HG02938 (cell line): Measurements from ENCODE around the gene ATP5MK.
"Not testable (repeated sequence)": the region's sequence is repeated elsewhere in the genome, so short reads cannot be mapped to it uniquely, and the experiment has no call there.

Experiments used
- ATAC-seq: cut with Tn5 transposase; IDR thresholded peaks from one replicate; pipeline ENCODE4 v1.9.1; 2021; ENCODE audit warnings: mild to moderate bottlenecking, moderate library complexity; ENCODE audit not compliant: unreplicated experiment

Gene ATP5MK

DNA sequence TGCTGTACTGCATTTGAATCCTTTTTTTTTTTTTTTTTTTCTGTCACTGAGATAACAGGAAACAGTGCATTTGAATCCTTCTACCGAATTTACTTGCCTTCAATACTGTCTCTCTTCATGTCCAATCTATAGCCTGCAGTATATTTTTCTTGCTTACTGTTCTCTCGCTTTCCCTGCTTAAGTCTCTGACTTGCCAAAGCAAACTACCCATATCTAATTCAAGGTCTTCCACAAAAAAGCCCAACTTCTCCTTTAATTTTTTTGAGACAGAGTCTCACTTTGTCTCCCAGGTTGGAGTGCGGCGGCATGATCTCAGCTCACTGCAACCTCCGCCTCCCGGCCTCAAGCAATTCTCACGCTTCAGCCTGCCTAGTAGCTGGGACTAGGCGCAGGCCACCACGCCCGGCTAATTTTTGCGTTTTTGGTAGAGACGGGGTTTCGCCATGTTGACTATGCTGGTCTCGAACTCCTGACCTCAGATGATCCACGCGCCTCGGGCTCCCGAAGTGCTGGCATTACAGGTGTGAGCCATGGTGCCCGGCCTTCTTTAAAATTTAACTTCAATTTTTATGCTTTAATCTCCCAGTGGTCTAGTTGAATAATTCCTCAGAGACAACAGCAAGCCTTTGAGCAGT, 1.0 kb upstream of the ATP5MK start:
- ATAC-seq: no peak

DNA sequence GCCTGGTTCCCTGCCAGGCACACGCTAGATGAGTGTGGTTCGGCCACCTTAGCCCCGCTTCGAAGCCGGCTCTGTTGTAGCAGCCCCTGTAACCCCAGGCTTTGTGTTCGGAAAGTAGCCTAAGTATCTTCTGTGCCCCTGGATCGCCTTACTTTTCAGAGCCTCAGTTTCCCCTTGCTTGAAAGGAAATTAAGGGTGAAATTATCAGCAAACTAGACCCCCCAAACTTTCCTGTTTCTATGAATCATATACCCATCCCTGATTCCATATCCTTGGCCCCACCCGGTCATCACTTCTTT, 463 bp upstream of the ATP5MK start:
- ATAC-seq: no peak

DNA sequence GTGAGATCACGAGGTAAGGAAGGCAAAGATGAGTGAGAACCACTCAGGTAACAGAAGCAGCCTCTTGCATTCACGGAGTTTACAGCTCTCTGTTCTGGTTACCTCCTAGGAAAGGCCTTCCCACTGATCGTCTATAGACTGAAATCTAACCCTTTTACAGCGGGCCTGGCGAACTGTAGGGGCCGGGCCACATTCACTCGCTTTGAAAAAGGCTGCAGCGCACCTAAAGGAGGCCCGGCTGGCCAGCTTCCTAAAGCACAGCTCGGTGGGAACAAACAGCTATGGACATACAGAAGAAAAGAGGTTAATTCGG, 565 bp downstream of the ATP5MK start:
- ATAC-seq: no peak

DNA sequence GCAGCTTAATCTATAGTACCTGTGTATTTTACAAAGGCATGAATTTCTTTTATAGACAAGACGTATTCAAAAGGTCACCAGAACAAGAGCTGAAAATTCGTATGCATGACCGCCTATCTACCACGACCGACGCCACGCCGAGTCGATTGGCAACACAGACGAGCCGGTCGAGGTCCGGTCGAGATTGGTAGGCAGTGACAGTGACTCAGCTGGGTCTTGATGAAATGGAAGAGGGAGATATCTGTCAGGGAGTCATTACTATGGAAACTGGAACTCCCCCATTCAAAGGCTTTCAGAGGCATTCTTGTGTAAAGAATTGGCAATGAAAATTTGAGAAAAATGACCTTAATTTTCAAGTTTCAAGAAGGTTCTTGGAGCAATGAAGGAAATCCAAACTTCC, 2.1 kb downstream of the ATP5MK start:
- ATAC-seq: no peak

GRCh38 chr10:103382769-103383168, 13.5 kb downstream of the ATP5MK start:
- no peak for ATAC-seq

DNA sequence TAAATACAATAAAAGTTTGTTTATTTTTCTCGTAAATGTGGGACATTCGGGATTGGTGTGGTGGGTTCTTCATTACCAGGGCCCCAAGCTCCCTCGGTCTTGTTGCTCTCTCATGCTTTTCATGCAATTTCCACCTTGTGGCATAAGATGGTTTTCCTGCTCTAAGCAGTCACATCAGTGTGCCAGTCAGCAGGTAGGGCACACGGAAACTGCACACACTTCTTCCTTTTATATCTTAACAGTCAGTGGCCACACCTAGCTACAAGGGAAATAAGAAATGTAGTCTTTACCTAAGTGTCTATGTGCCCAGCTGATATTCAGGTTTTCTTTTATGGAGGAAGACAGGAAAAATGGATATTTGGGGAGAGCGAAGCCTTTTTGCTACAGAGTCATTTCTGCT, 22.0 kb downstream of the ATP5MK start:
- no peak for ATAC-seq

GRCh38 chr10:103373544-103373943, 22.7 kb downstream of the ATP5MK start:
- no peak for ATAC-seq

GRCh38 chr10:103367782-103368518, 28.3 kb downstream of the ATP5MK start, which contains the start of gene TAF5:
Gene TAF5 (plus strand): TSS chr10:103367976. CDS start chr10:103367990, 14 bp downstream.
- peak; percentile 55 for ATAC-seq

DNA sequence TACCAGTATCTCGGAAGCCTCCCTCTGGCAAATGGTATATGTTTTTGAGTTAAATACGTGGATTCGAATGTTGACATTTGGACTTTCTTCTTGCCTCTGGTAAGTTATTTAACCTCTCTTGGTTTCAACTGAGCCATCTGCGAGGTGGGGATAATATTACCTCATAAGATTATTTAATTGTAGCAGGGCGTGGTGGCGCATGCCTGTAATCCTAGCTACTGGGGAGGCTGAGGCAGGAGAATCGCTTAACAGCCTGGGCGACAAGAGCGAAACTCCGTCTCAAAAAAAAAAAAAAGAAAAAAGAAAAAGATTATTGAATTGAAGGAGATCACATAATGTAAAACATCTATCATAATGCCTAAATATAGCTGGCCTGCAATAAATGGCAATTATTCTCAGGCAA, 28.9 kb downstream of the ATP5MK start:
- no peak for ATAC-seq

- ATAC-seq: not testable (repeated sequence)
Measured at GRCh38 chr10:103360791-103361190, 35.5 kb downstream of the ATP5MK start.

DNA sequence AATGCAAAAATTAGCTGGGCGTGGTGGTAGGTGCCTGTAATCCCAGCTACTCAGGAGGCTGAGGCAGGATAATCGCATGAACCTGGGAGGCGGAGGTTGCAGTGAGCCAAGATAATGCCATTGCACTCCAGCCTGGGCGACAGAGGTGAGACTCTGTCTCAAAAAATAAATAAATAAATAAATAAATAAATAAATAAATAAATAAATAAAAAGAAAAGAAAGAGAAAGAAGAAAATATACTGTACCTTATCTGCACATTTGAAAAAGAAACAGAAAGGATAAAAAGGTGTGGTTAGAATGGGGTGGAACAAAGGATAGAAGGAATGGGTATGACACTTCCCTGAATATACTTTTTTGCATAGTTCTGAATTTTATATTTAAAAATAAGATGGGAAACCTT, 36.8 kb downstream of the ATP5MK start:
- not testable (repeated sequence) for ATAC-seq

- no peak for ATAC-seq
Measured at GRCh38 chr10:103355906-103356599, 40.2 kb downstream of the ATP5MK start.

GRCh38 chr10:103354567-103354966, 41.7 kb downstream of the ATP5MK start:
- not testable (repeated sequence) for ATAC-seq

DNA sequence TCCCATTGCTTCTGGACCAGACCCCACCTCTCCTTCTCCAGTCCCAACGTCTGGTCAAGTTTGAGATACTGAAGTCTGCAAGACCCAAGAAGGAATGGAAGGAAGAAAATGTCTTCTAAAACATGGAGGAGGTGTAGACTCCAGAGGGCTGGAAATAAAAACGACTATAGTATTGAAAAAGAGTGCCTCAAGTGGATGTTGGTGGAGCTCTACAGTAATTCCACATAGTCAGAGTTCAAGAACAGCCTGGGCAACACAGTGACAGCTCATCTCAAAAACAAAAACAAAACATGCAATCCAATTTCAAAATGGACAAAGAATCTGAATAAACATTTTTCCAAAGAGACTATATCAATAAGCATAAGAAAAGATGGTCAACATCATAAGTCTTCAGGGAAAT, 43.0 kb downstream of the ATP5MK start:
- no peak for ATAC-seq

GRCh38 chr10:103350517-103351260, 45.6 kb downstream of the ATP5MK start, which contains the start of gene PCGF6:
Gene PCGF6 (minus strand): TSS chr10:103351140. CDS start chr10:103351066, 74 bp downstream.
- ATAC-seq: peak; percentile 75

GRCh38 chr10:103350175-103350516, 46.1 kb downstream of the ATP5MK start:
- no peak for ATAC-seq
